ENCODE data around the gene MKLN1. TPM values are rescaled to one million over a fixed set of nuclear protein-coding genes. Genes with fewer than 3 reads are reported as not detected.

The MKLN1 gene
- polyA plus RNA-seq, 1 donor from 2014 or later: 15.9 TPM

- Histone ChIP-seq H3K9ac (ENCODE audit: low read length) (no peak overlapping the region), H3K36me3 (ENCODE audit: insufficient read depth, low read length) (peaks cover 3% of the 10 kb centered on the region), H2AFZ (ENCODE audit: low read depth, low read length) (no peak overlapping the region), H3K79me2 (replicated peaks; ENCODE audit: insufficient read depth, low read length) (no peaks in the 10 kb centered on the region), H3K27ac (ENCODE audit: low read length) (no peak overlapping the region), H3K27me3 (ENCODE audit: insufficient read depth, low read depth, low read length) (no peaks in the 10 kb centered on the region), H4K20me1 (ENCODE audit: insufficient read depth) (no peaks in the 10 kb centered on the region), H3K4me3 (ENCODE audit: low read length) (no peak overlapping the region), H3K4me2 (ENCODE audit: low read length) (no peak overlapping the region), H3K9me3 (ENCODE audit: low read length) (no peaks in the 10 kb centered on the region), H3K9me2 (ENCODE audit: insufficient read depth, low read length) (no peaks in the 10 kb centered on the region), H3F3A (ENCODE audit: insufficient read depth, low read length, poor library complexity, severe bottlenecking) (no peaks in the 10 kb centered on the region)
- TF ChIP-seq MXI1 (conservative IDR thresholded peaks at IDR 0.05; ENCODE audit: poor library complexity, severe bottlenecking): no peak
- no peak for TF ChIP-seq CTCF (IDR thresholded peaks at IDR 0.05; ENCODE audit: poor library complexity, severe bottlenecking)
- no peak for TF ChIP-seq POLR2AphosphoS5 (IDR thresholded peaks at IDR 0.05)
- TF ChIP-seq RAD21 (conservative IDR thresholded peaks at IDR 0.05): no peak
Measured at GRCh38 chr7:131436384-131436783, 108.7 kb downstream of the MKLN1 start.

- H3K27ac ChIP-seq (ENCODE audit: low read length): no peak overlapping the region
- H3K27me3 ChIP-seq (ENCODE audit: insufficient read depth, low read depth, low read length): no peaks in the 10 kb centered on the region
- no peaks in the 10 kb centered on the region for H3F3A ChIP-seq (ENCODE audit: insufficient read depth, low read length, poor library complexity, severe bottlenecking)
- H3K9me3 ChIP-seq (ENCODE audit: low read length): no peaks in the 10 kb centered on the region
- no peak for TF ChIP-seq POLR2AphosphoS5 (IDR thresholded peaks at IDR 0.05)
- H3K4me2 ChIP-seq (ENCODE audit: low read length): no peak overlapping the region
- H4K20me1 ChIP-seq (ENCODE audit: insufficient read depth): no peaks in the 10 kb centered on the region
- no peak overlapping the region for H2AFZ ChIP-seq (ENCODE audit: low read depth, low read length)
- H3K36me3 ChIP-seq (ENCODE audit: insufficient read depth, low read length): peaks cover 3% of the 10 kb centered on the region
- no peaks in the 10 kb centered on the region for H3K79me2 ChIP-seq (replicated peaks; ENCODE audit: insufficient read depth, low read length)
- H3K4me3 ChIP-seq (ENCODE audit: low read length): no peak overlapping the region
- no peaks in the 10 kb centered on the region for H3K9me2 ChIP-seq (ENCODE audit: insufficient read depth, low read length)
- no peak overlapping the region for H3K9ac ChIP-seq (ENCODE audit: low read length)
Measured at GRCh38 chr7:131438969-131439368, 111.3 kb downstream of the MKLN1 start.

GRCh38 chr7:131443496-131443895 lies 115.8 kb downstream of the MKLN1 start:
- Histone ChIP-seq H3K36me3 (ENCODE audit: insufficient read depth, low read length) (peaks cover 3% of the 10 kb centered on the region), H3K9me3 (ENCODE audit: low read length) (no peaks in the 10 kb centered on the region), H3K27ac (ENCODE audit: low read length) (no peak overlapping the region), H3K27me3 (ENCODE audit: insufficient read depth, low read depth, low read length) (no peaks in the 10 kb centered on the region), H3K79me2 (replicated peaks; ENCODE audit: insufficient read depth, low read length) (no peaks in the 10 kb centered on the region), H3F3A (ENCODE audit: insufficient read depth, low read length, poor library complexity, severe bottlenecking) (no peaks in the 10 kb centered on the region), H3K9me2 (ENCODE audit: insufficient read depth, low read length) (no peaks in the 10 kb centered on the region), H4K20me1 (ENCODE audit: insufficient read depth) (no peaks in the 10 kb centered on the region), H2AFZ (ENCODE audit: low read depth, low read length) (no peak overlapping the region), H3K4me2 (ENCODE audit: low read length) (no peak overlapping the region), H3K4me3 (ENCODE audit: low read length) (no peak overlapping the region), H3K9ac (ENCODE audit: low read length) (no peak overlapping the region)
- TF ChIP-seq, protein P1, sequence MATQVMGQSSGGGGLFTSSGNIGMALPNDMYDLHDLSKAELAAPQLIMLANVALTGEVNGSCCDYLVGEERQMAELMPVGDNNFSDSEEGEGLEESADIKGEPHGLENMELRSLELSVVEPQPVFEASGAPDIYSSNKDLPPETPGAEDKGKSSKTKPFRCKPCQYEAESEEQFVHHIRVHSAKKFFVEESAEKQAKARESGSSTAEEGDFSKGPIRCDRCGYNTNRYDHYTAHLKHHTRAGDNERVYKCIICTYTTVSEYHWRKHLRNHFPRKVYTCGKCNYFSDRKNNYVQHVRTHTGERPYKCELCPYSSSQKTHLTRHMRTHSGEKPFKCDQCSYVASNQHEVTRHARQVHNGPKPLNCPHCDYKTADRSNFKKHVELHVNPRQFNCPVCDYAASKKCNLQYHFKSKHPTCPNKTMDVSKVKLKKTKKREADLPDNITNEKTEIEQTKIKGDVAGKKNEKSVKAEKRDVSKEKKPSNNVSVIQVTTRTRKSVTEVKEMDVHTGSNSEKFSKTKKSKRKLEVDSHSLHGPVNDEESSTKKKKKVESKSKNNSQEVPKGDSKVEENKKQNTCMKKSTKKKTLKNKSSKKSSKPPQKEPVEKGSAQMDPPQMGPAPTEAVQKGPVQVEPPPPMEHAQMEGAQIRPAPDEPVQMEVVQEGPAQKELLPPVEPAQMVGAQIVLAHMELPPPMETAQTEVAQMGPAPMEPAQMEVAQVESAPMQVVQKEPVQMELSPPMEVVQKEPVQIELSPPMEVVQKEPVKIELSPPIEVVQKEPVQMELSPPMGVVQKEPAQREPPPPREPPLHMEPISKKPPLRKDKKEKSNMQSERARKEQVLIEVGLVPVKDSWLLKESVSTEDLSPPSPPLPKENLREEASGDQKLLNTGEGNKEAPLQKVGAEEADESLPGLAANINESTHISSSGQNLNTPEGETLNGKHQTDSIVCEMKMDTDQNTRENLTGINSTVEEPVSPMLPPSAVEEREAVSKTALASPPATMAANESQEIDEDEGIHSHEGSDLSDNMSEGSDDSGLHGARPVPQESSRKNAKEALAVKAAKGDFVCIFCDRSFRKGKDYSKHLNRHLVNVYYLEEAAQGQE (IDR thresholded peaks at IDR 0.05; ENCODE audit: borderline replicate concordance): no peak
- no peak for TF ChIP-seq MXI1 (conservative IDR thresholded peaks at IDR 0.05; ENCODE audit: poor library complexity, severe bottlenecking)
- TF ChIP-seq CTCF (IDR thresholded peaks at IDR 0.05; ENCODE audit: poor library complexity, severe bottlenecking): no peak
- TF ChIP-seq EP300 (conservative IDR thresholded peaks at IDR 0.05; ENCODE audit: poor library complexity, severe bottlenecking): no peak
- no peak for TF ChIP-seq SMC3 (conservative IDR thresholded peaks at IDR 0.05; ENCODE audit: poor library complexity)
- no peak for TF ChIP-seq POLR2AphosphoS5 (IDR thresholded peaks at IDR 0.05)
- TF ChIP-seq RAD21 (conservative IDR thresholded peaks at IDR 0.05): no peak
- TF ChIP-seq EZH2 (IDR thresholded peaks at IDR 0.05; ENCODE audit: borderline replicate concordance, insufficient read depth, low read length, poor library complexity, severe bottlenecking): no peak
- TF ChIP-seq TAF1 (IDR thresholded peaks at IDR 0.05; ENCODE audit: low read depth): no peak
